GM18498 (cell line): ENCODE data around the gene NOL9.

Experiments used
- ATAC-seq: cut with Tn5 transposase; IDR thresholded peaks from one replicate; pipeline ENCODE4 v1.9.1; 2021; ENCODE audit warnings: mild to moderate bottlenecking, moderate library complexity; ENCODE audit not compliant: unreplicated experiment

NOL9 gene

GRCh38 chr1:6491480-6491962 lies 62.8 kb downstream of the NOL9 start, which contains the start of gene PLEKHG5:
Gene PLEKHG5 (minus strand): TSS chr1:6491667. CDS start chr1:6477571, 14,096 bp downstream.
- ATAC-seq, result no peak

- no peak for ATAC-seq
Observed at GRCh38 chr1:6491081-6491449, 63.2 kb downstream of the NOL9 start.

GRCh38 chr1:6490181-6491080 lies 63.9 kb downstream of the NOL9 start:
- peak; percentile 62 for ATAC-seq

GRCh38 chr1:6489799-6490180 lies 64.5 kb downstream of the NOL9 start:
- ATAC-seq, result peak; percentile 58

GRCh38 chr1:6489383-6489765 lies 64.9 kb downstream of the NOL9 start:
- ATAC-seq, result no peak

- ATAC-seq, result no peak
Observed at GRCh38 chr1:6488602-6489382, 65.5 kb downstream of the NOL9 start.

GRCh38 chr1:6487804-6488484 lies 66.4 kb downstream of the NOL9 start:
- ATAC-seq, result no peak

GRCh38 chr1:6486433-6487011 lies 67.8 kb downstream of the NOL9 start:
- ATAC-seq, result no peak

GRCh38 chr1:6485168-6486101 lies 68.9 kb downstream of the NOL9 start:
- ATAC-seq, result no peak

GRCh38 chr1:6484826-6485167 lies 69.5 kb downstream of the NOL9 start:
- ATAC-seq, result no peak

- ATAC-seq, result no peak
Observed at GRCh38 chr1:6483761-6484117, 70.6 kb downstream of the NOL9 start.

GRCh38 chr1:6483017-6483760 lies 71.1 kb downstream of the NOL9 start:
- ATAC-seq, result no peak

- no peak for ATAC-seq
Observed at GRCh38 chr1:6481820-6482219, 72.5 kb downstream of the NOL9 start.

GRCh38 chr1:6477039-6477820 lies 77.1 kb downstream of the NOL9 start:
- ATAC-seq, result no peak

GRCh38 chr1:6476483-6476882 lies 77.8 kb downstream of the NOL9 start:
- ATAC-seq, result no peak

GRCh38 chr1:6475381-6476133 lies 78.8 kb downstream of the NOL9 start:
- ATAC-seq, result no peak

- no peak for ATAC-seq
Observed at GRCh38 chr1:6474815-6475282, 79.5 kb downstream of the NOL9 start.
